Caco-2 (cell line): ENCODE results near the gene MTIF2. TPM values are rescaled to one million over a fixed set of nuclear protein-coding genes. Genes with fewer than 3 reads are reported as not detected.
"Not testable (repeated sequence)": the region's sequence is repeated elsewhere in the genome, so short reads cannot be mapped to it uniquely, and the experiment has no call there.

ENCODE experiments used
- BruUV-seq: library from RNA; stranded (reverse); fragments of 400-500 nt; replicated peaks from 2 replicates; lab custom pipeline; 2021; lab: Mats Ljungman, UMichigan
- CTCF ChIA-PET: fragments of 300-600 bp; sonication (Branson Sonifier 250); formaldehyde crosslinking; loops from one replicate; lab custom pipeline; 2022; ENCODE audit warnings: antibody characterized with exemption; lab: Charles Lee
- POLR2A ChIA-PET: fragments of 300-600 bp; sonication (Branson Sonifier 250); formaldehyde crosslinking; loops from one replicate; lab custom pipeline; 2022; ENCODE audit warnings: antibody characterized with exemption; lab: Charles Lee
- DNase-seq, 2 experiments: peaks; one replicate each; pipeline versions ENCODE4 v3.0.0 to v3.0.0-alpha.2; 2020 to 2022
- H3K27me3 ChIP-seq: replicated peaks from 2 replicates; pipeline ENCODE4 v1.6.0; 2011; ENCODE audit warnings: low read length; ENCODE audit not compliant: control insufficient read depth, insufficient read depth
- H3K36me3 ChIP-seq: 2 replicates; pipeline ENCODE4 v1.5.1; 2011; ENCODE audit warnings: low read length; ENCODE audit not compliant: control insufficient read depth, insufficient read depth
- H3K4me1 ChIP-seq: fragments of 250-450 bp; sonication (Bioruptor Pico); 2 replicates; pipeline ENCODE4 v1.5.1; 2020; ENCODE audit warnings: mild to moderate bottlenecking
- H3K4me3 ChIP-seq: 2 replicates; pipeline ENCODE4 v1.5.1; 2011; ENCODE audit warnings: low read depth, mild to moderate bottlenecking, control low read depth, low read length
- H3K9me3 ChIP-seq: fragments of 250-450 bp; sonication (Bioruptor Pico); 2 replicates; pipeline ENCODE4 v1.5.1; 2020; ENCODE audit warnings: mild to moderate bottlenecking, moderate library complexity
- H3K27ac Mint-ChIP-seq: one replicate; pipeline ENCODE4 v1.8.0; 2022; ENCODE audit warnings: mixed read lengths; ENCODE audit not compliant: unreplicated experiment
- H3K27me3 Mint-ChIP-seq: one replicate; pipeline ENCODE4 v1.8.0; 2022; ENCODE audit warnings: mixed read lengths; ENCODE audit not compliant: insufficient read depth, unreplicated experiment
- H3K36me3 Mint-ChIP-seq: one replicate; pipeline ENCODE4 v1.8.0; 2022; ENCODE audit warnings: mild to moderate bottlenecking, mixed read lengths; ENCODE audit not compliant: insufficient read depth, unreplicated experiment
- H3K4me1 Mint-ChIP-seq: one replicate; pipeline ENCODE4 v1.8.0; 2022; ENCODE audit warnings: low read depth, mixed read lengths; ENCODE audit not compliant: unreplicated experiment
- H3K4me3 Mint-ChIP-seq: one replicate; pipeline ENCODE4 v1.8.0; 2022; ENCODE audit warnings: mild to moderate bottlenecking, moderate library complexity, mixed read lengths; ENCODE audit not compliant: unreplicated experiment
- H3K9me3 Mint-ChIP-seq: one replicate; pipeline ENCODE4 v1.8.0; 2022; ENCODE audit warnings: mixed read lengths; ENCODE audit not compliant: unreplicated experiment
- CTCF ChIP-seq, 2 experiments: fragments of 200-600 bp in 1 of 2; IDR thresholded peaks; 1 replicate in 1 of 2; 2 replicates in 1 of 2; pipeline versions ENCODE4 v1.5.1 to v1.8.0; 2011 to 2022; ENCODE audit warnings: antibody characterized with exemption in 1 of 2, control low read depth in 1 of 2, inconsistent platforms in 1 of 2, low read depth in 1 of 2, low read length in 1 of 2, mild to moderate bottlenecking in 1 of 2, moderate library complexity in 1 of 2; ENCODE audit not compliant: insufficient read depth in 1 of 2, severe bottlenecking in 1 of 2, unreplicated experiment in 1 of 2
- intact Hi-C: fragments of 100-400 bp; cut with micrococcal nuclease; formaldehyde crosslinking; loops from one replicate; pipeline ENCODE4 v1.10.0; 2022; ENCODE audit not compliant: unreplicated experiment
- total RNA-seq: library from RNA; stranded (reverse); gene quantifications from 2 replicates; pipeline ENCODE4 v1.2.3, GENCODE V29; 2022

Gene MTIF2
- total RNA-seq, 1 experiment from 2014 or later, result 42.7 TPM

GRCh38 chr2:55282110-55282917 lies 13.3 kb upstream of the MTIF2 start:
- Mint-ChIP-seq H3K4me1 (peaks cover 7% of the 10 kb centered on the region), H3K4me3 (peak overlapping the region; percentile 86), H3K36me3 (peaks cover 18% of the 10 kb centered on the region), H3K27ac (peak overlapping the region; percentile 90), H3K27me3 (no peaks in the 10 kb centered on the region), H3K9me3 (no peaks in the 10 kb centered on the region)
- Histone ChIP-seq H3K27me3 (no peaks in the 10 kb centered on the region), H3K9me3 (no peaks in the 10 kb centered on the region), H3K4me3 (peak overlapping the region; percentile 80), H3K36me3 (no peaks in the 10 kb centered on the region), H3K4me1 (peaks cover 9% of the 10 kb centered on the region)
- peak; percentile 91 to 93 for DNase-seq
- POLR2A ChIA-PET, result interaction anchor here (0.6 to 0.8 kb wide), 2 partner anchors 11 to 237 kb away, joined by 4 to 5 read pairs; partner anchors contain the start of gene CFAP36
- CTCF ChIA-PET, result no interaction called here
- intact Hi-C loops, result loop anchor here (1.0 to 5.0 kb wide), 4 partner anchors 13 to 150 kb away; partner anchors contain the start of genes CCDC88A, CLHC1, MTIF2 and RPS27A
- BruUV-seq, result TSS peak; percentile 55
- TF ChIP-seq CTCF (IDR thresholded peaks at IDR 0.05; ENCODE audit: insufficient read depth in 1 of 2, low read depth in 1 of 2, low read length in 1 of 2, severe bottlenecking in 1 of 2, unreplicated experiment in 1 of 2), result no peak

- H3K9me3 Mint-ChIP-seq, CTCF ChIA-PET, DNase-seq, H3K4me3 ChIP-seq, H3K4me1 ChIP-seq, H3K27me3 ChIP-seq, H3K4me1 Mint-ChIP-seq, H3K36me3 ChIP-seq, H3K9me3 ChIP-seq, H3K27me3 Mint-ChIP-seq: not testable (repeated sequence)
- BruUV-seq, result TSS peak; percentile 81
- POLR2A ChIA-PET, result interaction anchor here (0.8 kb wide), 1 partner anchor 239 kb away, joined by 4 read pairs; the partner anchor contains the start of gene CFAP36
- H3K4me3 Mint-ChIP-seq, result peak overlapping the region; percentile 50
- H3K27ac Mint-ChIP-seq, result peak overlapping the region; percentile 90
- intact Hi-C loops, result loop anchor here (5.0 kb wide), 3 partner anchors 49 to 151 kb away; partner anchors contain the start of genes CCDC88A, CLHC1 and RPS27A
- peaks cover 12% of the 10 kb centered on the region for H3K36me3 Mint-ChIP-seq
Observed at GRCh38 chr2:55280851-55281546, 12.0 kb upstream of the MTIF2 start.

GRCh38 chr2:55279859-55280424 lies 10.9 kb upstream of the MTIF2 start:
- H3K9me3 Mint-ChIP-seq, POLR2A ChIA-PET, H3K27ac Mint-ChIP-seq, H3K4me3 ChIP-seq, H3K27me3 Mint-ChIP-seq, H3K9me3 ChIP-seq, H3K27me3 ChIP-seq, H3K4me3 Mint-ChIP-seq, BruUV-seq, CTCF ChIA-PET, DNase-seq, H3K4me1 ChIP-seq, H3K36me3 ChIP-seq, H3K4me1 Mint-ChIP-seq: not testable (repeated sequence)
- intact Hi-C loops, result loop anchor here (5.0 kb wide), 3 partner anchors 48 to 152 kb away; partner anchors contain the start of genes CCDC88A, CLHC1 and RPS27A
- peaks cover 12% of the 10 kb centered on the region for H3K36me3 Mint-ChIP-seq

- peaks cover 12% of the 10 kb centered on the region for H3K36me3 Mint-ChIP-seq
- H3K9me3 Mint-ChIP-seq, H3K4me1 ChIP-seq, BruUV-seq, H3K4me3 Mint-ChIP-seq, H3K27me3 Mint-ChIP-seq, intact Hi-C loops, POLR2A ChIA-PET, DNase-seq, CTCF ChIA-PET, H3K4me1 Mint-ChIP-seq, H3K9me3 ChIP-seq, H3K36me3 ChIP-seq, H3K4me3 ChIP-seq, H3K27me3 ChIP-seq, H3K27ac Mint-ChIP-seq: not testable (repeated sequence)
Observed at GRCh38 chr2:55279214-55279835, 10.3 kb upstream of the MTIF2 start.
